ENCODE measurements around the gene PLAAT5.
A peak's percentile ranks its signal among the peaks of the same experiment; 100 is the strongest.
"Not testable (repeated sequence)": the region's sequence is repeated elsewhere in the genome, so short reads cannot be mapped to it uniquely, and the experiment has no call there.

Gene PLAAT5

DNA sequence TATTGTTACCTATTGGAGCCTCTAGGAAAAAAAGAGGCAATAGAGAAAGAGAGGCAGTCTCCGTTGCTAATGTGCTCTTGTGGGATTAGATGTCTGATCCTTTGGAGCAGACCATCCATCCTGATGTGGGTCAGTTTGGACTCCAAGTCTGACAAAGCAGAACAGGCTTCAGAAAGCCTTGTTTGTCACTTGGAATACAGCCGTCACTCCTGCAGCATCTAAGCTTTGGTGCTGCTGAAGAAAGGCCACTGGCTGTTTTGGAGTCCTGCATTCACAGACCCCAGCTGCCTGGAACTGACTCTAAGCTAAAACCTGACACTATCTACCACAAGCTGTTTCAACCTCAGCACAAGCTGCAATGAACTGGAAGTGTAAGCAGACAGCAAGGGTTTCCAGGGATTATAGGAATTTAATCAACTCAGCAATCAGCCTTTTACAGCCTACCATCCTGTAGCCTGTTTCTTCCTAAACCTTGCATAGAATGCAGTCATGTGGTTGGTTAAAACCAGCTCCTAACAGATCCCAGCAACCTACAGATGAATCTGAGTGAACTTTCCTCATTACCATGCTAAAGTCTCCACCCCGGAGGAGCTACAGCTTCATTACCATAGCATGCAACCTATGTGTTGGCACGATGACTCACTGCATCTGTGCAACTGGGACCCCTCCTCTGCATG is 42.0 kb upstream of the PLAAT5 start:
- H3K27ac ChIP-seq, result no peak overlapping the region
- TF ChIP-seq ZFX (IDR thresholded peaks at IDR 0.05), result no peak
- TF ChIP-seq, protein P1, sequence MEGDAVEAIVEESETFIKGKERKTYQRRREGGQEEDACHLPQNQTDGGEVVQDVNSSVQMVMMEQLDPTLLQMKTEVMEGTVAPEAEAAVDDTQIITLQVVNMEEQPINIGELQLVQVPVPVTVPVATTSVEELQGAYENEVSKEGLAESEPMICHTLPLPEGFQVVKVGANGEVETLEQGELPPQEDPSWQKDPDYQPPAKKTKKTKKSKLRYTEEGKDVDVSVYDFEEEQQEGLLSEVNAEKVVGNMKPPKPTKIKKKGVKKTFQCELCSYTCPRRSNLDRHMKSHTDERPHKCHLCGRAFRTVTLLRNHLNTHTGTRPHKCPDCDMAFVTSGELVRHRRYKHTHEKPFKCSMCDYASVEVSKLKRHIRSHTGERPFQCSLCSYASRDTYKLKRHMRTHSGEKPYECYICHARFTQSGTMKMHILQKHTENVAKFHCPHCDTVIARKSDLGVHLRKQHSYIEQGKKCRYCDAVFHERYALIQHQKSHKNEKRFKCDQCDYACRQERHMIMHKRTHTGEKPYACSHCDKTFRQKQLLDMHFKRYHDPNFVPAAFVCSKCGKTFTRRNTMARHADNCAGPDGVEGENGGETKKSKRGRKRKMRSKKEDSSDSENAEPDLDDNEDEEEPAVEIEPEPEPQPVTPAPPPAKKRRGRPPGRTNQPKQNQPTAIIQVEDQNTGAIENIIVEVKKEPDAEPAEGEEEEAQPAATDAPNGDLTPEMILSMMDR (conservative IDR thresholded peaks at IDR 0.05), result no peak

DNA sequence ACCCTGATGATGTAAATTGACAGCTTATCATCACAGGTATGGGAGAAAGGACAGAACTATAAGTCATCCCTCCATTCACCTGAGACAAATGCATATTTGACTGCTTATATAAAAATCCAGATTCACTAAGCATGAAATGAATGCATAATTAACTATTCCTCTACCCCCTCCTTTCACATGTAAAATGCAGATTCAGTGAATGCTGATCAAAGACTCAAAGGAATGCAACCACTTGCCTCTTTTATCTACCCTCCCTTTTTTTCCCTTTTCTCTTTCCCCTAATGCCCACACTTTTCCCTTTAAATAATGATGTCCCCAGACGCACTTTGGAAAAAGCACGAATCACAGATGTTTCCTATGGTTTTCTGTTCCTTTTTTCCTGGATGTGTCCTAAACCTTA is 41.1 kb upstream of the PLAAT5 start:
- no peak overlapping the region for H3K27ac ChIP-seq
- no peak for TF ChIP-seq ZFX (IDR thresholded peaks at IDR 0.05)
- TF ChIP-seq, protein P1 (conservative IDR thresholded peaks at IDR 0.05), result no peak

DNA sequence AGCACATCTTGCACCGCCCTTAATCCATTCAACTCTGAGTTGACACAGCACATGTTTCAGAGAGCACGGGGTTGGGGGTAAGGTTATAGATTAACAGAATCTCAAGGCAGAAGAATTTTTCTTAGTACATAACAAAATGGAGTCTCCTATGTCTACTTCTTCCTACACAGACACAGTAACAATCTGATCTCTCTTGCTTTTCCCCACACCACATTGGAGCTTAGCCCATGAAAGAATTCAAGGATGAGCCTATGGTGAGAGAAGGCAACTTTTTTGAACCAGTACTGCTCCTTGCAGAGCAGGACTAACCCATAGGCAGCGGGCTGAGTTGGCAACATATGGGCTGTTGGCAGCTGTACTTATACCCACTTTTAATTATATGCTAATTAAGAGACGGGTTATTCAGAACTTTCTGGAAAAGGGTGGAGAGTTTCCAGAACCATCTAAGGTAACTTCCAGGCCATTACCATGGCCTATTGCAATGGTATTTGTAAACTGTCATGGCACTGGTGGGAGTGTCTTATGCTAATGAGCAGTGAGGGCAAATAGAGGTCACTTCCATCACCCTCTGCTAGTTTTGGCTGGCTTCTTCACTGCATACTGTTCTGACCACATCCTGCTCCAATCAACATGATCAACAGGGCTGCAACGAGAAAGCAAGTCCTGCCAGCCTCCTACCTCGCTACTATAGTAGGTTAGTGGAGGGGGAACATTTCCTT is 40.3 kb upstream of the PLAAT5 start:
- H3K27ac ChIP-seq, result peak overlapping the region; percentile 32; the same call in 1 of the 2 replicates

DNA sequence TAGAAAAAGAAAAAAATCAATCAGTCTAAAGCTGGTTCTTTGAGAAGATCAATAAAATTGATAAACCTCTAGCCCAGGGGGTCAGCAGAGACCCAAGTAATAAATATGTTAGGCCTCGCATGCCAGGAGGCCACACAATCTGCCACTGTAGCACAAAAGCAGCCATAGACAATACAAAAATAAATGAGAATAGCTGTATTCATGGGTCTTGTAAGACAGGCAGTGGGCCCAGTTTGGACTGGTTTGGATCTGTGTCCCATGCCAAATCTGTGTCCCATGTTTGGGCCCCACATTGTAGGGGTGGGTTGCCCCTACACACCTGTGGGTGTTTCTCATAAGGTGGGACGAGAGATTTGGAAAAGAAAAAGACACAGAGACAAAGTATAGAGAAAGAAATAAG is 39.1 kb upstream of the PLAAT5 start:
- H3K27ac ChIP-seq, result no peak overlapping the region
- TF ChIP-seq, protein P1 (conservative IDR thresholded peaks at IDR 0.05), result no peak
- no peak for TF ChIP-seq ZFX (IDR thresholded peaks at IDR 0.05)

DNA sequence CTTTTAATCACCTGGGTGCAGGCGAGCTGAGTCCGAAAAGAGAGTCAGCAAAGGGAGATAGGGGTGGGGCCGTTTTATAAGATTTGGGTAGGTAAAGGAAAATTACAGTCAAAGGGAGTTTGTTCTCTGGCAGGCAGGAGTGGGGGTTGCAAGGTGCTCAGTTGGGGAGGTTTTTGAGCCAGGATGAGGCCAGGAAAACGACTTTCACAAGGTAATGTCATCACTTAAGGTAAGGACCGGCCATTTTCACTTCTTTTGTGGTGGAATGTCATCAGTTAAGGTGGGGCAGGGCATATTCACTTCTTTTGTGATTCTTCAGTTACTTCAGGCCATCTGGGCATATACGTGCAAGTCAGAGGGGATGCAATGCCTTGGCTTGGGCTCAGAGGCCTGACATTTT is 38.4 kb upstream of the PLAAT5 start:
- not testable (repeated sequence) for H3K27ac ChIP-seq

DNA sequence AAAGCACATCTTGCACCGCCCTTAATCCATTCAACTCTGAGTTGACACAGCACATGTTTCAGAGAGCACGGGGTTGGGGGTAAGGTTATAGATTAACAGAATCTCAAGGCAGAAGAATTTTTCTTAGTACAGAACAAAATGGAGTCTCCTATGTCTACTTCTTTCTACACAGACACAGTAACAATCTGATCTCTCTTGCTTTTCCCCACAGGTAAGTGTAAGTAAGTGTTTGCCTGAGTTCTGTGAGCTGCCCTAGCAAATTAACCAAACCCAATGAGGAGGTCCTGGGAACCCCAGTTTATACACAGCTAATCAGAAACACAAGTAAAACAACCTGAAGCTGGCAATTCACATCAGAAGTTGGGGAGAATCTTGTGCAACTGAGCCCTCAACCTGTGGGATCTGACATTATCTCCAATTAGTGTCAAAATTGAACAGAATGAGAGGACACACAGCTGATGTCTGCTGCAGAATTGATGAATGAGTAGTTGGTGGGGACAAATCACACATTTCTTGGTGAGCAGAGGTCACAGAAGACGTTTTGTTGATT is 37.8 kb upstream of the PLAAT5 start:
- H3K27ac ChIP-seq, result not testable (repeated sequence)

DNA sequence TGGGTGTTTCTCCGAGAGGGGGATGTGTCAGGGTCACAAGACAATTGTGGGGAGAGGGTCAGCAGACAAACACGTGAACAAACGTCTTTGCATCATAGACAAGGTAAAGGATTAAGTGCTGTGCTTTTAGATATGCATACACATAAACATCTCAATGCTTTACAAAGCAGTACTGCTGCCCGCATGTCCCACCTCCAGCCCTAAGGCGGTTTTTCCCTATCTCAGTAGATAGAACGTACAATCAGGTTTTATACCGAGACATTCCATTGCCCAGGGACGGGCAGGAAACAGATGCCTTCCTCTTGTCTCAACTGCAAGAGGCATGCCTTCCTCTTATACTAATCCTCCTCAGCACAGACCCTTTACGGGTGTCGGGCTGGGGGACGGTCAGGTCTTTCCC is 37.2 kb upstream of the PLAAT5 start:
- not testable (repeated sequence) for H3K27ac ChIP-seq

DNA sequence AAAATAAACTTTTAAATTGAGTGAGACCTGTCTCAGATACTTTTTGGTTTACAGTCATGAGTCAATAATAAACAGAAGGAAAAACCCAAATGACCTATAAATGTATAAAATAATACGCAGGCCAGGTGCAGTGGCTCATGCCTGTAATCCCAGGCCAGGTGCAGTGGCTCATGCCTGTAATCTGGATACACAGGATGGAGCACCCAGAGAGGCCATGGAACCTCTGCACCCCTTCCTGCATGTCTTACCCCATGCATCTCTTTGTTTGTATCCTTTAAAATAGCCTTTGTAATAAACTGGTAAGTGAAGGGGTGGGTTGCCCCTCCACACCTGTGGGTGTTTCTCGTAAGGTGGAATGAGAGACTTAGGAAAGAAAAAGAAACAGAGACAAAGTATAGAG is 36.7 kb upstream of the PLAAT5 start:
- H3K27ac ChIP-seq, result no peak overlapping the region
- TF ChIP-seq ZFX (IDR thresholded peaks at IDR 0.05), result no peak
- TF ChIP-seq, protein P1 (conservative IDR thresholded peaks at IDR 0.05), result no peak

DNA sequence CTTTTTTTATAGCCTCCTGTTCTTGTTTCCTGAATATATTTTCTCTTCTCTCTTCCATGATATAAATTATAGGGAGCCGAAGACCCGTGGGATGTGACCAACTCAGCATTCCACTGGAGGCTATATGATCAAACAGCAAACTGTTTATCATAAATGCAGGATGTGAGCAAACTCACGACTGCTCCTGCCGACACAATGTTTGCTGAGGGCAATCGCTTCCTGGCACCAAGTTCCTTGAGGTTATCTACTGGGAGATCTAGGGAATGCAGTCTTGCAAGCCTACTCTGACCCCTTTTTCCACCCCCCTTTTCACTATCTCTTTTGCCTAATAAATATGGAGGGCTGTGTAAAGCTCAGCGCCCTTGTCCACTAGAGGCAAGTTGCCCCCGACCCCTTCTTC is 32.2 kb upstream of the PLAAT5 start:
- no peak overlapping the region for H3K27ac ChIP-seq
- no peak for TF ChIP-seq ZFX (IDR thresholded peaks at IDR 0.05)
- TF ChIP-seq, protein P1 (conservative IDR thresholded peaks at IDR 0.05), result no peak

All from C4-2B (cell line).